Activated naive CD4-positive, alpha-beta T cell (primary cell): ENCODE results near the gene TBRG4.

Experiments used
- DNase-seq, 4 experiments: peaks; one replicate each; lab custom pipeline; 2025; lab: John Stamatoyannopoulos, UW

The TBRG4 gene

DNA sequence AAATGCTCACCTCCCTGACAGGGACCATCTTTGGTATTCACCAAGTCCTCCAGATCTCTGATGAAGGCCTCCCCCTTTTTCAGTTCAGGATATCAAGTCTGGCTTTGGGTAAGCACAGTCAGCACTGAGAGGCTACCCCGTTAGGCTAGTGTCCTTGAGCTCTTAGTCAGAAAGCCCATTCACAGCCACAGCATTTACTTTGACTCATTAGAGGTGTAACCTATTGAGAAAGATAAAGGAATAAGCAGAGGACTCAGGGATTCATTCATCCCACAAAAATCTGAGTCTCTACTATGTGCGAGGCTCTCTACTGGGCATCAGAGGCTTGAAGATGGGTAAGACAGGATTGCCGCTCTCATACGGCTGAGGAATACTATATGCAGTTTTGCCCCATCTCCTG, 32.1 kb upstream of the TBRG4 start:
- no peak for DNase-seq

DNA sequence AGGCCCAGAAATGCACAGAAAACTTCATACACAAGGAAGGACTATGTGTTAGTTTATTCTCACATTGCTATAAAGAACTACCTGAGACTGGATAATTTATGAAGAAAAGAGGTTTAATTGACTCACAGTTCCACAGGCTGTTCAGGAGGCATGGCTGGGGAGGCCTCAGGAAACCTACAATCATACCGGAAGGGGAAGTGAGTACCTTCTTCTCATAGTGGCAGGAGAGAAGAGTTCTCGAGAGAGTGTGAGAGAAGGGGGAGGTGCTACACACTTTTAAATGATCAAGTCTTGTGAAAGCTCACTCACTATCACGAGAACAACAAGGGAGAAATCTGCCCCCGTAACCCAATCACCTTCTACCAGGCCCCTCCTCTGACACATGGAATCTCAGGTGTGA, 29.3 kb upstream of the TBRG4 start:
- DNase-seq, result no peak

DNA sequence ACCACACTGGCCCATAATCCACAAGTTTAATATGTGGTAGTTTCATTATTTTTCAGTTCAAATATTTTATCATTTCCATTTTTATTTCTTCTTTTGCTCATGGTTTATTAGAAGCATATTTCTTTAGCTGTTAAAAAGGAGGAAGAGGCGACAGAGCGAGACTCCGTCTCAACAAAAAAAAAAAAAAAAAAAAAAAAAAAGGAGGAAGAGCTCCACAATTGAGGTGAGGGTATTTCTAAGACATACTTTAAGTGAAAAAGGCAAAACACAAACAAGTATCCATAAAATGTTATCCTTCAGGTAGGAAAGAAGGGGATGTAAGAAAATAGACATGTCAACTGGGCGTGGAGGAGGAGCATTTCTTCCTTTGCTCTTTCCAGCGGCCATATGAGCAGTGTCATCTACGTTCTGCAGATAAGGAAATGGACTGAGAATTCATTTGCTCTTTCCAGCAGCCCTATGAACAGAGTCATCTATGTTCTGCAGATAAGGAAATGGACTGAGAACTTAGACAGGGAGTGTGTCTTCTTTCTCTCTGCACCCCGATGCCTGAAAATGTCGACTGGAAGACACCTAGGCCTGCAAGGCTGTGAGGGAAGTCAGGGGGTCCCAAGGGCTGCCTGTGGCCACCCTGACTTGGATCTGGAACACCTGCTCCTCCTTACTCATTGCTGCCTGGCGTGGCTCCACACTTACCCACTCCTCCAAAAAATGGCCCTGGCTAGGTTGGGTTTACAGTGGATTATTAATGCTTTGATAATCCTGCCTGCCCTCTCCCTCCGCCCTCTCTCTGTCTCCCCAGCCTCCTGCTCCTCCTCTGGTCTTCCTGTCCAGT, 27.2 kb upstream of the TBRG4 start:
- DNase-seq, result no peak

- peak in 3 of 4 experiments; percentile 3 to 52 (median 21) for DNase-seq
Measured at GRCh38 chr7:45136106-45137060, 24.9 kb upstream of the TBRG4 start.

DNA sequence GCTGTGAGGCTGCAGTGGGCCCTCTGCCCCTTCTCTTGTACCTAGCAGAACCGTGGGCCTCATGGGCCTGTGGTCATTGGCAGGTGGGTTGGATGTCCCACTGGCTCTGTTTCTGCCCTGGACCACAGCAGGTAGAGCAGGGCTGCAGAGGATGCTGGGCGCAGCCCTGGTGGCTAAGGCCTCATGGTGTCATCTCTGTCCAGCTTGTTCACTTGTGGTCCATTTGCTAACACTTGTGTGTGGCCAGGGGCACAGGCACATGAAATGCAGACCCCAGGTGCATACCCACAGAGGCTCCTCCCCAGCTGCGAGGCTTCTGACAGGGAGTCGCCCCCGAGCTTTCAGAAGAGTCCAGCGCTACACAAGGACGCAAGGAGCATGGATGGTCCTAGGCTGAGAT, 22.4 kb upstream of the TBRG4 start:
- DNase-seq, result no peak

GRCh38 chr7:45133352-45133751, 21.9 kb upstream of the TBRG4 start:
- no peak for DNase-seq

DNA sequence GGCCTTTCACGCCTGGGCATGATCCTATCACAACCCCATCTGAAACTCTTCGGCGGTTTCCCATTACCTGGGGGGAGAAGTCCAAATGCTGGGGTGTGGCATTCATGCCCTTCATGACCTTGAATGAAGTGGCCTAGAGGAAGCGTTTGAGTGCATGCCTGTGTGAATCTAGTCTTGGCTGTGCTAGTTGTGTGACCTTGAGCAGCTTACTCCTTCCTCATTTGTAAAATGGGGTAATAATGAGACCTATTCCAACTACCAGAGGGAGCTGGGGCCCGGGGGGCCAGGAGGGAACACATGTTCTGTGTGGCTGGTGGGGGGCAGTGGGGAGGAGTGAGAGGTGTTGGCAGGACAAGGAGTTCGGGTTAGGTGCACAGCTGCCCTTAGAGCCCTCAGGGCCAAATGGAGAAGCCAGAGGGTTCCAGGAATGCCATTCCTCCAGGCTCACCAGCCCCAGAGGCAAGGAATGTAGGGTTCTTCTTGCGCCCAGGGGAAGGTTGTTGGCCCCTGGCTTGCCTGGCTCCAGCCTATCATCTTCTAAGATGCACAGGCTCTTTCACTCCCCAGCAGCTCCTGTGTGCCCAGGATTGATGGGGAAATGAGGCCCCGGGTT, 21.3 kb upstream of the TBRG4 start:
- no peak for DNase-seq

DNA sequence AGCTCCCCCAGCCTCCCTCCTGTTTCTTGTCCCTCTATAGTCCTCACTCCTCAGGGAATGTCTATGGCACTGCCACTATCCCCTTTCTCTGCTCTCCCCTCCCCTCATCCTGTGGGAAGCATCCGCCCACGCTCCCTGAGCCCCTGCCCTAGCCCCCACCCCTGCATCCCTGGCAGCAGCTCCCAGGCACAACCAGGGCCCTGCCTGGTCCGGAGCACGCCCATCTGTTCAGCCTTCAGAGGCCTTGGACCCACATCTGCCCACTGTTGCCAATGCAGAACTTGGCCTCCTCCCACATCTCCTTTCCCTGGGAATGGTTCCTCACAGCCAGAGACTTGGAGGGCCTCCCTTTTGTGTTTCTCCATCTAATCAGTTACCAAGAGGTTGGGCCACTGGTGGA, 20.4 kb upstream of the TBRG4 start:
- no peak for DNase-seq

GRCh38 chr7:45130910-45131309, 19.4 kb upstream of the TBRG4 start:
- DNase-seq, result no peak

- no peak for DNase-seq
Measured at GRCh38 chr7:45129906-45130305, 18.4 kb upstream of the TBRG4 start.

DNA sequence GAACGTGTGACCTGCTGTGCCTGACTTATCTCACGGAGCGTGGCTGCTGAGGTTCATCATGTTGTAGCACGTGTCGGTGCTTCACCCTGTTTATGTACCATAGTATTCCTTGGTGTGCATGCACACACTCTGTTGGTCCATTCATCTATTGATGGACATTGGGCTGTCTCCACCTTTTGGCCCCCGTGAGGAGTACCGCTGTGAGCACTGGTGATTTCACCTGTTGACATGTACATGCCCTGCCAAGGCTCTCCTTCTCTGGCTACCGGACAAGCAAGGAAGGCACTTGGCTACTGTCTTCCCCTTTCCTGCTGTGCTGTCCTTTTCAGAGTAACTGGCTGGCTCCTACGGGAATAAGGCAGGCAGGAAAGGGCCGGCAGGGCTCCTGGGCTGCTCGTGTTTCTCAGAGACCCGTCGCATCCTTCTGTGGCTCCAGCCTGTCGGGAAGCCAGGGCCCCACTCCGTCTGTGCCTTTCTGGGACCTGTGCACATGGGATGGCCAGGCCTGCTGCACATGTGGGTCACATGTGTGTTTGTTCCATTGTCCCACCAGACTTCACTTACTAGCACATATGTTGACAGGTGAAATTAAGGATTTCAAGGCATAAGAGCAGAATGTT, 17.8 kb upstream of the TBRG4 start:
- no peak for DNase-seq

DNA sequence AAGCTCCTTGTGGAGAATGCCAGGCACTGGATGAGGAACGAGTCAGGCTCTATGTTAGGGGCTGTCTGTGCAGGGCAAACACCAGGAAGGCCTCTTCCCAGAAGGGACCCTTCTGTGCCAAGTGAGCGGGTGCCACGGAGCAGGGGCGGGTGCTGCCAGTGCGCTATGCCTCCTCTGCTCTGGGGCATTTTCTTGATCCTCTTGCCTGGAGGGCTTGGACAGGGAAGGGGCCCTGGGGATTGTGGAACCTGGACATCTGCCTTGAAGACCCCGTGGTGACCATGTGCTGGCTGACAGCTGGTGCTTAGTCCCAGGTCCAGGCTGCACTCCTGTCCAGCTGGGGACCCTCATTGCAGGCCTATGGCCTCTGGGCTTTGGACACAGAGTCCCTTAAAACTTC, 15.4 kb upstream of the TBRG4 start:
- no peak for DNase-seq

DNA sequence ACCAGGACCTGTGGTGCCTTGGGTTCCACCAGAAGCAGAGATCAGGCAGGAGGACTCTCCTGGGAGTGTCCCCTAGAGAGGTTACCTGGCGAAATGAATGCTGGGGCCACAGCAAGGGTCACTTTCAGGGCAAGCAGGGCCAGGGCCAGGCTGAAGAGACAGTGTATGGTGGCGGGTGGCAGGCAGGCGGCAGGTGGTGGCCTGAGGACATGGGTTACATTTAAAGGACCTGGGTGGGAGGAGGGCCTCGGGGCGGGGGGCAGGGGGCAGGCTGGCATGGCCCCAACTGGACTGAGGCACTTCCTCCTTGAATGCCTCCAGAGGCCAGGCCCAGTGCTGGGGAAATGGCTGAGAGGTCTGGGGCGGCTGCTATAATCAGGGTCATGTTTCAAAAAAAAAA, 14.7 kb upstream of the TBRG4 start:
- no peak for DNase-seq

- no peak for DNase-seq
Measured at GRCh38 chr7:45125193-45125904, 13.9 kb upstream of the TBRG4 start.

DNA sequence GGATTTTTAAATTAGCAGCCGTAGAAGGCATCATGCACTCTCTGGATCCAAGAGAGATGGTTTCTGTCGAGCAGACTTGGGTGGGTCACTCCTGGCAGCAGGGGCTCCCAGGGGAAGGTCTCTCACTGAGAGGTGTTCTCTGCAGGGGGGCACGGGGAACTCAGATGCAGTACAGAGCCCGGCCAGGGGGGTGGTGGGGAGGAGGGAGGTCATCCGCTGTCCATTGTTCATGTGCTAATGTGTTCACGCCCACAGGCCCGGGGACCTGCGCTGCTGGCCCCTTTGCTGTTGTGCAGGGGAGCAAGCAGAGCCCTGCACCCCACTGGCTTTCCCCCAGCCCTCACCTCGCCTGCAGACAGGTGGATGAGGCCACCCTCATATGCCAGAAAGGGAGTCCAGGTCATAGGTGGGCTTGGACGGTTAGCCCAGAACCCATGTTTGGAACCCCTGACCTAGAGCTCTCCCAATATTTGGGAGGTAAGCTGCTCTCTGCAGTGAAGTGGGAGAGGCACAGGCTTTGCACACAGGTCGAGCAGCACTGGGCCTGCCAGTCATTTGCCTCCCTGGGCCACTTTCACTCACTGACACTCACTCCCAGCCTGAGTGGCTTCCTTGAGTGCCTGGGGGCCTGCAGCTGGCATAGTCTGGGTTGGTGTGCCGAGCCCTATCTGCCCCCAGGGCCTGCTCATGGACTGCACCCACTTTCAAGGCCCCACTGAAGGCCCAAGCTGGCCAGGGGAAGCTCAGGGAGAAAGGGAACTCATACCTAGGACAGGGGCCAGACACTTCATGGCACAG, 12.6 kb upstream of the TBRG4 start:
- no peak for DNase-seq

GRCh38 chr7:45122975-45123860, 11.7 kb upstream of the TBRG4 start:
- no peak for DNase-seq

DNA sequence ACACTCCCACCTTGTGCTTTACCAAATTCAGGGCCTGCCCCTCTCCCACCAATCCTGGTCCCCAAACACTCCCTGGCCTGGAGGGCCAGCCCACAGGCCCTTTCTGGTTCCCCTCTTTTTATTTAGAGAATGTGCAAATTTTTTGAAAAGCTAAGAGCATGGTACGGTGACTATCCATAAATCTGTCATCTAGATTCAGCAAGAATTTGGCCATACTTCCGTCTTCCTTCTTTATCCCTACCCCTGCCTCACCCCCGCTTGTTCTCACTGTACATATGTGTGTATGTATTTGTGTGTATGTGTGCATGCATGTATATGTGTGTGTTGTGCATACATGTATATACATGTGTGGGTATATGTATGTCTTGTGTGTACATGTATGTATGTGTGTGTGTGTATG, 8.1 kb upstream of the TBRG4 start:
- DNase-seq, result no peak

- no peak for DNase-seq
Measured at GRCh38 chr7:45118889-45119331, 7.4 kb upstream of the TBRG4 start.

DNA sequence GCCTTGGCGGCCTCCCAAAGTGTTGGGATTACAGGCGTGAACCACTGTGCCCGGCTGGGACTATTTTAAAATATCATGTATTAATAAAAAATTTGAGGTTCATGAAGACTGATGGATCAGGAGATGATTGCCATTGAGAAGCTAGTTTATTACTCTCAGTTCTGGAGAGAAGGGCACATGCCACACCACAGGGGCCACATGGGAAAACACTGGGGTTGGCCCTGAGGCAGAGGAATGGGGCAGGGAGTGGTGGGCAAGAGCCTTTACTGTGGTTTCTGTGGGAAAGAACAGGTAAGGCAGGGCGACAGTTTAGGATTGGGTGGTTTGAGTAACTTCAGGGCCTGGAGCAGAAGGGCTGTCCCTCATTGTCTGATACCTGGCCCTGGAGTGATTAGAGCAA, 6.8 kb upstream of the TBRG4 start:
- no peak for DNase-seq

- no peak for DNase-seq
Measured at GRCh38 chr7:45117582-45117981, 6.1 kb upstream of the TBRG4 start.
